Vagina (tissue), 2 donors: ENCODE data around the gene TMEM208.

Experiments
- POLR2A ChIP-seq, 2 donors: fragments of 450-650 bp; IDR thresholded peaks; one replicate each; pipeline ENCODE4 v1.6.1; 2017; ENCODE audit warnings: antibody characterized with exemption in 2 of 2, mild to moderate bottlenecking in 2 of 2, moderate library complexity in 2 of 2
- POLR2AphosphoS5 ChIP-seq, 2 donors: sonication (generic); formaldehyde crosslinking; IDR thresholded peaks; one replicate each; pipeline ENCODE4 v1.9.0; 2017; ENCODE audit warnings: antibody characterized with exemption in 2 of 2, mild to moderate bottlenecking in 2 of 2, low read depth in 1 of 2; ENCODE audit not compliant: insufficient read depth in 1 of 2
- TF ChIP-seq, protein P1 (sequence below), 3 experiments: fragments of 450-650 bp in 2 of 3; fragments of 200-600 bp in 1 of 3; sonication (generic) in 1 of 3; IDR thresholded peaks; one replicate each; pipeline ENCODE4 v1.5.1; 2017 to 2019; ENCODE audit warnings: antibody characterized with exemption in 3 of 3, mild to moderate bottlenecking in 2 of 3, moderate library complexity in 2 of 3

DNA sequence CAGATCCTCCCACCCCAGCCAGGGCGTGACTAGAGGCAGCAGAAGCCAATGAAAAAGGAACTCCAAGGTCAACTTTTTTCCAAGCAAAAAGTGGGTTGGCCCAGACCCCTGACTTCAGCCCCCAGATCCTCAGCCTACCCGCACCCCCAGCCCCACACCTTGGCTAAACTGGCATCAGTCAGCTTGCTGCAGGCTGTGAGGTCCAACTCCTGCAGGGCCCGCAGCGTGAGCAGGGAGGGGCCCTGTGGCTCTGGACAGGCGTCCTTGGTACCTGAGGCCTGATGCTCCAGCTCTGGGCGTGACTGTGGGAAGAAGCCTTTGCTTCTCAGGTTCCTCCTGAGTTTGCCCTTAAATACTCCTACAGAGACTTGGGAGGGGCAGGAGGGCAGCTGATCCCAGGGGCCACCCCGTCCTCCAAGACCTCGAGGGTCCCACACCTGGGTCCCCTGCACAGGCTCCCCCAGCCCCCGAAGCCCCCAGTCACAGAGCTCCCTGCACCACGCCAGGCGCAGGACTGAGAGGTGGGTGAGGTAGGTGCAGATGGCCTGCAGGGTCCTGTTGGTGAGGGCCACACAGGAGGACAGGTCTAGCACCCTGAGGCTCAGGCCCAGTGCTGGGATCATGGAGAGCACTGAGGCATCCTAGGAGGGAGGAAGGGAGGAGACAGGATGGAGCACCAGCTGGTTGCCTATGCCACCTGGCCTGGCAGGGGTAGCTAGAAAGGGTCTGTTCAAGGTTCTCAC, 18.6 kb upstream of the TMEM208 start:
- TF ChIP-seq, protein P1, sequence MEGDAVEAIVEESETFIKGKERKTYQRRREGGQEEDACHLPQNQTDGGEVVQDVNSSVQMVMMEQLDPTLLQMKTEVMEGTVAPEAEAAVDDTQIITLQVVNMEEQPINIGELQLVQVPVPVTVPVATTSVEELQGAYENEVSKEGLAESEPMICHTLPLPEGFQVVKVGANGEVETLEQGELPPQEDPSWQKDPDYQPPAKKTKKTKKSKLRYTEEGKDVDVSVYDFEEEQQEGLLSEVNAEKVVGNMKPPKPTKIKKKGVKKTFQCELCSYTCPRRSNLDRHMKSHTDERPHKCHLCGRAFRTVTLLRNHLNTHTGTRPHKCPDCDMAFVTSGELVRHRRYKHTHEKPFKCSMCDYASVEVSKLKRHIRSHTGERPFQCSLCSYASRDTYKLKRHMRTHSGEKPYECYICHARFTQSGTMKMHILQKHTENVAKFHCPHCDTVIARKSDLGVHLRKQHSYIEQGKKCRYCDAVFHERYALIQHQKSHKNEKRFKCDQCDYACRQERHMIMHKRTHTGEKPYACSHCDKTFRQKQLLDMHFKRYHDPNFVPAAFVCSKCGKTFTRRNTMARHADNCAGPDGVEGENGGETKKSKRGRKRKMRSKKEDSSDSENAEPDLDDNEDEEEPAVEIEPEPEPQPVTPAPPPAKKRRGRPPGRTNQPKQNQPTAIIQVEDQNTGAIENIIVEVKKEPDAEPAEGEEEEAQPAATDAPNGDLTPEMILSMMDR (IDR thresholded peaks at IDR 0.05): no peak
- TF ChIP-seq POLR2AphosphoS5 (IDR thresholded peaks at IDR 0.05; ENCODE audit: insufficient read depth in 1 of 2, low read depth in 1 of 2) (no peak), POLR2A (IDR thresholded peaks at IDR 0.05) (no peak)
